HepG2 (cell line): ENCODE data around the gene LIN28A. TPM values are rescaled to one million over a fixed set of nuclear protein-coding genes. Genes with fewer than 3 reads are reported as not detected.

ENCODE experiments used
- ADNP ChIP-seq: sonication (generic); formaldehyde crosslinking; IDR thresholded peaks from 2 replicates; pipeline ENCODE4 v1.4.0; 2020; ENCODE audit warnings: missing genetic modification reagents
- ETV5 ChIP-seq: IDR thresholded peaks from 2 replicates; pipeline ENCODE4 v1.6.1; 2018; ENCODE audit warnings: missing biosample characterization, missing genetic modification reagents, inconsistent platforms, borderline replicate concordance
- FOXC1 ChIP-seq: sonication (generic); formaldehyde crosslinking; IDR thresholded peaks from 2 replicates; pipeline ENCODE4 v1.8.0; 2022; ENCODE audit warnings: mild to moderate bottlenecking, missing genetic modification reagents, borderline replicate concordance
- JDP2 ChIP-seq: sonication (generic); formaldehyde crosslinking; IDR thresholded peaks from 2 replicates; pipeline ENCODE4 v1.8.1; 2022; ENCODE audit warnings: missing genetic modification reagents, borderline replicate concordance
- MIER3 ChIP-seq: IDR thresholded peaks from 2 replicates; pipeline ENCODE4 v1.6.1; 2016; ENCODE audit warnings: missing compliant biosample characterization, borderline replicate concordance
- MTF2 ChIP-seq: sonication (generic); formaldehyde crosslinking; IDR thresholded peaks from 2 replicates; pipeline ENCODE4 v1.5.0; 2020; ENCODE audit warnings: missing genetic modification reagents, borderline replicate concordance
- NFIB ChIP-seq: sonication (generic); formaldehyde crosslinking; IDR thresholded peaks from 2 replicates; pipeline ENCODE4 v1.9.0; 2021; ENCODE audit warnings: missing genetic modification reagents, mild to moderate bottlenecking, borderline replicate concordance
- SALL2 ChIP-seq: sonication (generic); formaldehyde crosslinking; IDR thresholded peaks from 2 replicates; pipeline ENCODE4 v1.8.1; 2023; ENCODE audit warnings: mild to moderate bottlenecking, missing genetic modification reagents, inconsistent platforms
- TEAD3 ChIP-seq: optimal IDR thresholded peaks from 2 replicates; pipeline ENCODE3; 2016; ENCODE audit warnings: borderline replicate concordance
- ZBTB42 ChIP-seq: sonication (generic); formaldehyde crosslinking; IDR thresholded peaks from 2 replicates; pipeline ENCODE4 v1.5.0; 2020; ENCODE audit warnings: mild to moderate bottlenecking, missing genetic modification reagents
- ZNF138 ChIP-seq: sonication (generic); formaldehyde crosslinking; IDR thresholded peaks from 2 replicates; pipeline ENCODE4 v1.5.0; 2020; ENCODE audit warnings: mild to moderate bottlenecking, low read depth, missing genetic modification reagents
- ZNF331 ChIP-seq: sonication (generic); formaldehyde crosslinking; IDR thresholded peaks from 2 replicates; pipeline ENCODE4 v1.4.0; 2020; ENCODE audit warnings: missing genetic modification reagents
- ZNF607 ChIP-seq: sonication (generic); formaldehyde crosslinking; IDR thresholded peaks from 2 replicates; pipeline ENCODE4 v1.5.1; 2020; ENCODE audit warnings: missing genetic modification reagents, mild to moderate bottlenecking, borderline replicate concordance
- polyA plus RNA-seq, 8 experiments: library from polyadenylated mRNA; depleted of rRNA in 3 of 8; stranded (reverse) in 7 of 8; unstranded in 1 of 8; fragments of >200 nt; fragmentation: Illumina TruSeq in 4 of 8; extraction: Trizol in 4 of 8; gene quantifications; 2 replicates each; pipeline versions ENCODE4 v1.2.1 to v1.2.3, GENCODE V29; 2011 to 2016; ENCODE audit warnings: low read depth in 4 of 8, missing spikeins in 1 of 8, mixed read lengths in 1 of 8; ENCODE audit not compliant: insufficient read depth in 1 of 8
- total RNA-seq, 5 experiments: library from RNA; depleted of rRNA; stranded (reverse); fragments of >200 nt; fragmentation: Illumina TruSeq; extraction: Trizol; gene quantifications; 2 replicates each; pipeline ENCODE4 v1.2.3, GENCODE V29; 2016; ENCODE audit warnings: low read depth in 1 of 5
- TF ChIP-seq, protein P1 (sequence below): sonication (generic); formaldehyde crosslinking; IDR thresholded peaks from 2 replicates; pipeline ENCODE4 v1.4.0; 2020; ENCODE audit warnings: mild to moderate bottlenecking, missing genetic modification reagents
- TF ChIP-seq, protein P2 (sequence below): sonication (generic); formaldehyde crosslinking; IDR thresholded peaks from 2 replicates; pipeline ENCODE4 v1.4.0; 2020; ENCODE audit warnings: mild to moderate bottlenecking, missing genetic modification reagents
- TF ChIP-seq, protein P3 (sequence below): sonication (generic); formaldehyde crosslinking; IDR thresholded peaks from 2 replicates; pipeline ENCODE4 v1.4.0; 2020; ENCODE audit warnings: mild to moderate bottlenecking, missing genetic modification reagents
- TF ChIP-seq, protein P4 (sequence below): IDR thresholded peaks from 2 replicates; pipeline ENCODE4 v1.6.1; 2016; ENCODE audit warnings: low read depth, control low read depth

LIN28A gene
- total and polyA plus RNA-seq, 2 of the 13 experiments (the other 11 are each of a cell fraction or from before 2014, with no cell fraction given), result not detected

DNA sequence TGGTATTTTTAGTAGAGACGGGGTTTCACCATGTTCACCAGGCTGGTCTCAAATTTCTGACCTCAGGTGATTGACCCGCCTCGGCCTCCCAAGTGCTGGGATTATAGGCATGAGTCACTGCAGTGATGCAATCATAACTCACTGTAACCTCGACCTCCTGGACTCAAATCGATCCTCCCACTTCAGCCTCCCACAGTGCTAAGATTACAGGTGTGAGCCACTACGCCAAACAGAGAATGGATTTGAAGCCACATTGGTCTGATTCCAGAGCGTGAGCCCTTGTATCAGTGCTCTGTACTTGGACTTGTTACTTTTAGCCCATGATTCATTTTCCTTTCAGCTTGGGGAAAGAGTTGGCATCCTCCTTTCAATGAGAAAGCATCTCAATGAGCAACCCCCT is 23.2 kb upstream of the LIN28A start (continued):
- TF ChIP-seq, protein P1, sequence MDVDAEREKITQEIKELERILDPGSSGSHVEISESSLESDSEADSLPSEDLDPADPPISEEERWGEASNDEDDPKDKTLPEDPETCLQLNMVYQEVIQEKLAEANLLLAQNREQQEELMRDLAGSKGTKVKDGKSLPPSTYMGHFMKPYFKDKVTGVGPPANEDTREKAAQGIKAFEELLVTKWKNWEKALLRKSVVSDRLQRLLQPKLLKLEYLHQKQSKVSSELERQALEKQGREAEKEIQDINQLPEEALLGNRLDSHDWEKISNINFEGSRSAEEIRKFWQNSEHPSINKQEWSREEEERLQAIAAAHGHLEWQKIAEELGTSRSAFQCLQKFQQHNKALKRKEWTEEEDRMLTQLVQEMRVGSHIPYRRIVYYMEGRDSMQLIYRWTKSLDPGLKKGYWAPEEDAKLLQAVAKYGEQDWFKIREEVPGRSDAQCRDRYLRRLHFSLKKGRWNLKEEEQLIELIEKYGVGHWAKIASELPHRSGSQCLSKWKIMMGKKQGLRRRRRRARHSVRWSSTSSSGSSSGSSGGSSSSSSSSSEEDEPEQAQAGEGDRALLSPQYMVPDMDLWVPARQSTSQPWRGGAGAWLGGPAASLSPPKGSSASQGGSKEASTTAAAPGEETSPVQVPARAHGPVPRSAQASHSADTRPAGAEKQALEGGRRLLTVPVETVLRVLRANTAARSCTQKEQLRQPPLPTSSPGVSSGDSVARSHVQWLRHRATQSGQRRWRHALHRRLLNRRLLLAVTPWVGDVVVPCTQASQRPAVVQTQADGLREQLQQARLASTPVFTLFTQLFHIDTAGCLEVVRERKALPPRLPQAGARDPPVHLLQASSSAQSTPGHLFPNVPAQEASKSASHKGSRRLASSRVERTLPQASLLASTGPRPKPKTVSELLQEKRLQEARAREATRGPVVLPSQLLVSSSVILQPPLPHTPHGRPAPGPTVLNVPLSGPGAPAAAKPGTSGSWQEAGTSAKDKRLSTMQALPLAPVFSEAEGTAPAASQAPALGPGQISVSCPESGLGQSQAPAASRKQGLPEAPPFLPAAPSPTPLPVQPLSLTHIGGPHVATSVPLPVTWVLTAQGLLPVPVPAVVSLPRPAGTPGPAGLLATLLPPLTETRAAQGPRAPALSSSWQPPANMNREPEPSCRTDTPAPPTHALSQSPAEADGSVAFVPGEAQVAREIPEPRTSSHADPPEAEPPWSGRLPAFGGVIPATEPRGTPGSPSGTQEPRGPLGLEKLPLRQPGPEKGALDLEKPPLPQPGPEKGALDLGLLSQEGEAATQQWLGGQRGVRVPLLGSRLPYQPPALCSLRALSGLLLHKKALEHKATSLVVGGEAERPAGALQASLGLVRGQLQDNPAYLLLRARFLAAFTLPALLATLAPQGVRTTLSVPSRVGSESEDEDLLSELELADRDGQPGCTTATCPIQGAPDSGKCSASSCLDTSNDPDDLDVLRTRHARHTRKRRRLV, result 0 out of 2 replicates have a peak, but pooled peaks have one; percentile 32
- no peak for TF ChIP-seq MTF2 (CRISPR knock-in tag)
- no peak for TF ChIP-seq ZNF138 (CRISPR knock-in tag)
- peak; percentile 84 for TF ChIP-seq ZNF331 (CRISPR knock-in tag)
- no peak for TF ChIP-seq JDP2 (CRISPR knock-in tag)
- TF ChIP-seq, protein P2, sequence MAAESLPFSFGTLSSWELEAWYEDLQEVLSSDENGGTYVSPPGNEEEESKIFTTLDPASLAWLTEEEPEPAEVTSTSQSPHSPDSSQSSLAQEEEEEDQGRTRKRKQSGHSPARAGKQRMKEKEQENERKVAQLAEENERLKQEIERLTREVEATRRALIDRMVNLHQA (CRISPR knock-in tag), result no peak
- no peak for TF ChIP-seq NFIB (CRISPR knock-in tag)
- TF ChIP-seq ZNF607, result no peak
- TF ChIP-seq ADNP (CRISPR knock-in tag), result peak; percentile 82
- no peak; the same call in 1 of the 2 replicates for TF ChIP-seq SALL2 (CRISPR knock-in tag)
- TF ChIP-seq ZBTB42 (CRISPR knock-in tag), result no peak
- TF ChIP-seq, protein P3, sequence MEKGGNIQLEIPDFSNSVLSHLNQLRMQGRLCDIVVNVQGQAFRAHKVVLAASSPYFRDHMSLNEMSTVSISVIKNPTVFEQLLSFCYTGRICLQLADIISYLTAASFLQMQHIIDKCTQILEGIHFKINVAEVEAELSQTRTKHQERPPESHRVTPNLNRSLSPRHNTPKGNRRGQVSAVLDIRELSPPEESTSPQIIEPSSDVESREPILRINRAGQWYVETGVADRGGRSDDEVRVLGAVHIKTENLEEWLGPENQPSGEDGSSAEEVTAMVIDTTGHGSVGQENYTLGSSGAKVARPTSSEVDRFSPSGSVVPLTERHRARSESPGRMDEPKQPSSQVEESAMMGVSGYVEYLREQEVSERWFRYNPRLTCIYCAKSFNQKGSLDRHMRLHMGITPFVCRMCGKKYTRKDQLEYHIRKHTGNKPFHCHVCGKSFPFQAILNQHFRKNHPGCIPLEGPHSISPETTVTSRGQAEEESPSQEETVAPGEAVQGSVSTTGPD (CRISPR knock-in tag), result peak; percentile 97
- peak; percentile 85 for TF ChIP-seq TEAD3 (CRISPR knock-in tag)
- TF ChIP-seq FOXC1 (CRISPR knock-in tag), result no peak; the same call in 1 of the 2 replicates
- TF ChIP-seq ETV5 (CRISPR knock-in tag), result peak; percentile 28; the same call in 1 of the 2 replicates
- TF ChIP-seq MIER3 (CRISPR knock-in tag), result peak; percentile 85
- TF ChIP-seq, protein P4, sequence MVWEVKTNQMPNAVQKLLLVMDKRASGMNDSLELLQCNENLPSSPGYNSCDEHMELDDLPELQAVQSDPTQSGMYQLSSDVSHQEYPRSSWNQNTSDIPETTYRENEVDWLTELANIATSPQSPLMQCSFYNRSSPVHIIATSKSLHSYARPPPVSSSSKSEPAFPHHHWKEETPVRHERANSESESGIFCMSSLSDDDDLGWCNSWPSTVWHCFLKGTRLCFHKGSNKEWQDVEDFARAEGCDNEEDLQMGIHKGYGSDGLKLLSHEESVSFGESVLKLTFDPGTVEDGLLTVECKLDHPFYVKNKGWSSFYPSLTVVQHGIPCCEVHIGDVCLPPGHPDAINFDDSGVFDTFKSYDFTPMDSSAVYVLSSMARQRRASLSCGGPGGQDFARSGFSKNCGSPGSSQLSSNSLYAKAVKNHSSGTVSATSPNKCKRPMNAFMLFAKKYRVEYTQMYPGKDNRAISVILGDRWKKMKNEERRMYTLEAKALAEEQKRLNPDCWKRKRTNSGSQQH (CRISPR knock-in tag), result 0 out of 2 replicates have a peak, but pooled peaks have one; percentile 20
